Tibial nerve (tissue), 4 donors: ENCODE measurements around the gene DAPK2. TPM values are rescaled to one million over a fixed set of nuclear protein-coding genes. Genes with fewer than 3 reads are reported as not detected.

Source experiments
- DNase-seq, 2 donors: peaks; one replicate each; pipeline ENCODE4 v3.0.0-alpha.2; 2019; ENCODE audit warnings: low spot score in 2 of 2
- H3K27ac ChIP-seq, 4 donors: fragments of 200-600 bp; sonication (generic) in 3 of 4; one replicate each; pipeline ENCODE4 v1.5.1; 2017 to 2019; ENCODE audit warnings: mild to moderate bottlenecking in 1 of 4
- H3K27me3 ChIP-seq, 2 donors: fragments of 200-600 bp; sonication (generic) in 1 of 2; one replicate each; pipeline versions ENCODE4 v1.5.1 to v1.6.0; 2017 to 2019
- H3K36me3 ChIP-seq, 3 donors: fragments of 200-600 bp; sonication (generic); one replicate each; pipeline ENCODE4 v1.5.1; 2018 to 2019
- H3K4me1 ChIP-seq, 4 donors: fragments of 200-600 bp; sonication (generic) in 3 of 4; one replicate each; pipeline ENCODE4 v1.5.1; 2017 to 2019
- H3K4me3 ChIP-seq, 4 donors: fragments of 200-600 bp; sonication (generic) in 3 of 4; one replicate each; pipeline ENCODE4 v1.5.1; 2017 to 2019; ENCODE audit warnings: mild to moderate bottlenecking in 1 of 4, moderate library complexity in 1 of 4
- H3K9me3 ChIP-seq, 4 donors: fragments of 200-600 bp; sonication (generic) in 3 of 4; one replicate each; pipeline ENCODE4 v1.5.1; 2017 to 2019
- CTCF ChIP-seq, 5 experiments: fragments of 200-600 bp in 3 of 5; fragments of 450-650 bp in 2 of 5; sonication (generic) in 3 of 5; IDR thresholded peaks; one replicate each; pipeline ENCODE4 v1.5.1; 2016 to 2019; ENCODE audit warnings: antibody characterized with exemption in 5 of 5, mild to moderate bottlenecking in 3 of 5, moderate library complexity in 2 of 5
- EP300 ChIP-seq, 2 donors: sonication (generic); formaldehyde crosslinking; IDR thresholded peaks; one replicate each; pipeline ENCODE4 v1.6.1; 2017; ENCODE audit warnings: antibody characterized with exemption in 2 of 2, mild to moderate bottlenecking in 1 of 2
- POLR2A ChIP-seq, 2 donors: fragments of 450-650 bp; IDR thresholded peaks; one replicate each; pipeline ENCODE4 v1.6.1; 2017; ENCODE audit warnings: antibody characterized with exemption in 2 of 2, mild to moderate bottlenecking in 2 of 2, moderate library complexity in 2 of 2
- WGBS, 2 donors: methylation state at CpG; one replicate each; pipeline ENCODE4 v1.1.5; 2018; 5-methylcytosine and 5-hydroxymethylcytosine counted together
- total RNA-seq, 4 donors: library from RNA; depleted of rRNA; stranded (reverse); fragments of >200 nt; gene quantifications; one replicate each; pipeline ENCODE4 v1.1.0, GENCODE V29; 2016

Gene DAPK2
- total RNA-seq, 4 donors from 2014 or later: 28.9 to 75.9 (median 56.7) TPM

GRCh38 chr15:64034519-64034918 is 11.8 kb downstream of the DAPK2 start:
- no peak overlapping the region for H3K4me3 ChIP-seq
- H3K27me3 ChIP-seq: no peaks in the 10 kb centered on the region
- H3K27ac ChIP-seq: no peak overlapping the region
- no peaks in the 10 kb centered on the region for H3K4me1 ChIP-seq
- H3K9me3 ChIP-seq: no peaks in the 10 kb centered on the region
- no peak for TF ChIP-seq POLR2A (IDR thresholded peaks at IDR 0.05)
- TF ChIP-seq CTCF (IDR thresholded peaks at IDR 0.05): no peak
- no peak for TF ChIP-seq EP300 (IDR thresholded peaks at IDR 0.05)
- WGBS, 2 donors: 52 to 56% methylated on average over 4 of the region's 4 CpGs
- no peak for DNase-seq
- peaks cover 0 to 11% (median 0%) of the 10 kb centered on the region in 3 donors for H3K36me3 ChIP-seq

- H3K4me3 ChIP-seq: no peak overlapping the region
- no peak for TF ChIP-seq CTCF (IDR thresholded peaks at IDR 0.05)
- no peak for TF ChIP-seq POLR2A (IDR thresholded peaks at IDR 0.05)
- no peak for TF ChIP-seq EP300 (IDR thresholded peaks at IDR 0.05)
- H3K27me3 ChIP-seq: no peaks in the 10 kb centered on the region
- no peak for DNase-seq
- H3K4me1 ChIP-seq: peaks cover 0 to 2% (median 0%) of the 10 kb centered on the region in 4 donors
- WGBS, 2 donors: 86 to 92% methylated on average over 5 of the region's 5 CpGs
- H3K9me3 ChIP-seq: no peaks in the 10 kb centered on the region
- H3K36me3 ChIP-seq: peaks cover 0 to under 1% (median 0%) of the 10 kb centered on the region in 3 donors
- H3K27ac ChIP-seq: no peak overlapping the region
Measured at GRCh38 chr15:64032329-64032728, 14.0 kb downstream of the DAPK2 start.

GRCh38 chr15:64030123-64030522 is 16.2 kb downstream of the DAPK2 start:
- Histone ChIP-seq H3K27me3 (no peaks in the 10 kb centered on the region), H3K27ac (no peak overlapping the region), H3K4me3 (no peak overlapping the region), H3K9me3 (no peaks in the 10 kb centered on the region), H3K36me3 (no peaks in the 10 kb centered on the region), H3K4me1 (peaks cover 0 to 14% (median 0%) of the 10 kb centered on the region in 4 donors)
- WGBS, 2 donors: 97% methylated on average over 4 of the region's 4 CpGs
- DNase-seq: no peak
- TF ChIP-seq EP300 (IDR thresholded peaks at IDR 0.05) (no peak), CTCF (IDR thresholded peaks at IDR 0.05) (no peak)

GRCh38 chr15:64029633-64030032 is 16.7 kb downstream of the DAPK2 start:
- no peak overlapping the region for H3K27ac ChIP-seq
- H3K9me3 ChIP-seq: no peaks in the 10 kb centered on the region
- H3K36me3 ChIP-seq: no peaks in the 10 kb centered on the region
- H3K4me1 ChIP-seq: peaks cover 0 to 14% (median 0%) of the 10 kb centered on the region in 4 donors
- no peaks in the 10 kb centered on the region for H3K27me3 ChIP-seq
- H3K4me3 ChIP-seq: no peak overlapping the region
- DNase-seq: no peak
- TF ChIP-seq EP300 (IDR thresholded peaks at IDR 0.05) (no peak), CTCF (IDR thresholded peaks at IDR 0.05) (no peak), POLR2A (IDR thresholded peaks at IDR 0.05) (no peak)
- 94 to 95% methylated on average over 4 of the region's 4 CpGs for WGBS, 2 donors

GRCh38 chr15:64029110-64029509 is 17.2 kb downstream of the DAPK2 start:
- 49 to 54% methylated on average over 8 of the region's 8 CpGs for WGBS, 2 donors
- Histone ChIP-seq H3K4me1 (peaks cover 0 to 14% (median 0%) of the 10 kb centered on the region in 4 donors), H3K4me3 (no peak overlapping the region), H3K9me3 (no peaks in the 10 kb centered on the region), H3K27ac (no peak overlapping the region), H3K36me3 (no peaks in the 10 kb centered on the region), H3K27me3 (no peaks in the 10 kb centered on the region)
- no peak for TF ChIP-seq POLR2A (IDR thresholded peaks at IDR 0.05)
- no peak for TF ChIP-seq CTCF (IDR thresholded peaks at IDR 0.05)
- TF ChIP-seq EP300 (IDR thresholded peaks at IDR 0.05): no peak
- no peak for DNase-seq
